ENCODE measurements around the gene MVB12B.

- TF ChIP-seq CTCF (conservative IDR thresholded peaks at IDR 0.05; ENCODE audit: low read length) (no peak), EZH2phosphoT487 (IDR thresholded peaks at IDR 0.05; ENCODE audit: borderline replicate concordance) (no peak)
Observed at GRCh38 chr9:126408004-126408403, 81.4 kb downstream of the MVB12B start.

All from Loucy (cell line).